Measurements from ENCODE around the gene ZNF749.
"Not testable (repeated sequence)": the region's sequence is repeated elsewhere in the genome, so short reads cannot be mapped to it uniquely, and the experiment has no call there.

Gene ZNF749

GRCh38 chr19:57473646-57474045 is 38.5 kb downstream of the ZNF749 start:
- no peak overlapping the region for H3K27ac ChIP-seq
- TF ChIP-seq ZFX (IDR thresholded peaks at IDR 0.05; ENCODE audit: borderline replicate concordance) (no peak), CTCF (IDR thresholded peaks at IDR 0.05) (no peak)

GRCh38 chr19:57477191-57478008 is 42.3 kb downstream of the ZNF749 start, which contains the start of gene ZNF772:
Gene ZNF772 (minus strand): TSS chr19:57477566. CDS start chr19:57477309, 257 bp downstream.
- H3K27ac ChIP-seq, result peak within 1 kb of the TSS; percentile 69
- TF ChIP-seq CTCF (IDR thresholded peaks at IDR 0.05), result peak; percentile 85
- TF ChIP-seq ZFX (IDR thresholded peaks at IDR 0.05; ENCODE audit: borderline replicate concordance), result no peak

GRCh38 chr19:57487477-57488298 is 52.6 kb downstream of the ZNF749 start, which contains the start of gene ZNF419:
Gene ZNF419 (plus strand): TSS chr19:57487750. CDS start chr19:57487951, 201 bp downstream.
- H3K27ac ChIP-seq, result peak within 1 kb of the TSS; percentile 71

GRCh38 chr19:57488299-57488644 is 53.1 kb downstream of the ZNF749 start:
- H3K27ac ChIP-seq, result not testable (repeated sequence)
